Measurements from ENCODE around the gene MTR.

The MTR gene

GRCh38 chr1:236795035-236795756 is at the start of gene MTR:
Gene MTR (plus strand): TSS chr1:236795292. CDS start chr1:236795704, 412 bp downstream.
- DNase-seq (ENCODE audit: low read depth in 1 of 2, low spot score in 1 of 2): peak; percentile 90 to 92

GRCh38 chr1:236746785-236747184 is 48.3 kb upstream of the MTR start:
- no peak for DNase-seq (ENCODE audit: low read depth in 1 of 2, low spot score in 1 of 2)

- no peak for DNase-seq (ENCODE audit: low read depth in 1 of 2, low spot score in 1 of 2)
Measured at GRCh38 chr1:236747311-236747985, 47.6 kb upstream of the MTR start.

GRCh38 chr1:236748268-236748870 is 46.7 kb upstream of the MTR start:
- no peak for DNase-seq (ENCODE audit: low read depth in 1 of 2, low spot score in 1 of 2)

- no peak for DNase-seq (ENCODE audit: low read depth in 1 of 2, low spot score in 1 of 2)
Measured at GRCh38 chr1:236750928-236751327, 44.2 kb upstream of the MTR start.

GRCh38 chr1:236751385-236751784 is 43.7 kb upstream of the MTR start:
- DNase-seq (ENCODE audit: low read depth in 1 of 2, low spot score in 1 of 2): no peak

GRCh38 chr1:236751935-236752334 is 43.2 kb upstream of the MTR start:
- DNase-seq (ENCODE audit: low read depth in 1 of 2, low spot score in 1 of 2): no peak

- no peak for DNase-seq (ENCODE audit: low read depth in 1 of 2, low spot score in 1 of 2)
Measured at GRCh38 chr1:236753516-236753915, 41.6 kb upstream of the MTR start.

GRCh38 chr1:236753964-236754363 is 41.1 kb upstream of the MTR start:
- no peak for DNase-seq (ENCODE audit: low read depth in 1 of 2, low spot score in 1 of 2)

GRCh38 chr1:236754525-236755210 is 40.4 kb upstream of the MTR start:
- DNase-seq (ENCODE audit: low read depth in 1 of 2, low spot score in 1 of 2): no peak

- DNase-seq (ENCODE audit: low read depth in 1 of 2, low spot score in 1 of 2): no peak
Measured at GRCh38 chr1:236757640-236758039, 37.5 kb upstream of the MTR start.

- DNase-seq (ENCODE audit: low read depth in 1 of 2, low spot score in 1 of 2): no peak
Measured at GRCh38 chr1:236759252-236759859, 35.7 kb upstream of the MTR start.

- no peak for DNase-seq (ENCODE audit: low read depth in 1 of 2, low spot score in 1 of 2)
Measured at GRCh38 chr1:236760480-236760879, 34.6 kb upstream of the MTR start.

GRCh38 chr1:236760986-236761385 is 34.1 kb upstream of the MTR start:
- DNase-seq (ENCODE audit: low read depth in 1 of 2, low spot score in 1 of 2): no peak

- DNase-seq (ENCODE audit: low read depth in 1 of 2, low spot score in 1 of 2): no peak
Measured at GRCh38 chr1:236761397-236762132, 33.5 kb upstream of the MTR start.

- no peak for DNase-seq (ENCODE audit: low read depth in 1 of 2, low spot score in 1 of 2)
Measured at GRCh38 chr1:236762410-236762809, 32.7 kb upstream of the MTR start.

GRCh38 chr1:236765831-236766230 is 29.3 kb upstream of the MTR start:
- DNase-seq (ENCODE audit: low read depth in 1 of 2, low spot score in 1 of 2): no peak

GRCh38 chr1:236766506-236766905 is 28.6 kb upstream of the MTR start:
- no peak for DNase-seq (ENCODE audit: low read depth in 1 of 2, low spot score in 1 of 2)

- DNase-seq (ENCODE audit: low read depth in 1 of 2, low spot score in 1 of 2): no peak
Measured at GRCh38 chr1:236767276-236767675, 27.8 kb upstream of the MTR start.

- DNase-seq (ENCODE audit: low read depth in 1 of 2, low spot score in 1 of 2): no peak
Measured at GRCh38 chr1:236768601-236769000, 26.5 kb upstream of the MTR start.

- no peak for DNase-seq (ENCODE audit: low read depth in 1 of 2, low spot score in 1 of 2)
Measured at GRCh38 chr1:236773919-236774318, 21.2 kb upstream of the MTR start.
